Epithelial cell of prostate (primary cell): ENCODE data around the gene CFAP77.

Source experiments
- DNase-seq: peaks from one replicate; pipeline ENCODE4 v3.0.0-alpha.2; 2011; ENCODE audit warnings: low read depth, low spot score
- H3K27ac ChIP-seq: fragments of 450-650 bp; 2 replicates; pipeline ENCODE4 v1.5.1; 2017; ENCODE audit warnings: mild to moderate bottlenecking

CFAP77 gene

GRCh38 chr9:132485393-132485792, 75.4 kb downstream of the CFAP77 start:
- no peak overlapping the region for H3K27ac ChIP-seq

GRCh38 chr9:132486706-132487350, 76.8 kb downstream of the CFAP77 start:
- no peak for DNase-seq
- H3K27ac ChIP-seq, result no peak overlapping the region

More at GRCh38 chr9:132485393-132485792, 75.4 kb downstream of the CFAP77 start:
- no peak for DNase-seq

- no peak for DNase-seq
- H3K27ac ChIP-seq, result no peak overlapping the region
These were observed 77.4 kb downstream of the CFAP77 start for GRCh38 chr9:132487351-132487791.

GRCh38 chr9:132487980-132488535, 78.0 kb downstream of the CFAP77 start:
- H3K27ac ChIP-seq, result no peak overlapping the region
- DNase-seq, result no peak

- no peak for DNase-seq
- no peak overlapping the region for H3K27ac ChIP-seq
These were observed 78.6 kb downstream of the CFAP77 start for GRCh38 chr9:132488626-132489025.

- no peak for DNase-seq
- no peak overlapping the region for H3K27ac ChIP-seq
These were observed 79.5 kb downstream of the CFAP77 start for GRCh38 chr9:132489536-132489935.

GRCh38 chr9:132494857-132495256, 84.8 kb downstream of the CFAP77 start:
- DNase-seq, result no peak
- H3K27ac ChIP-seq, result no peak overlapping the region

GRCh38 chr9:132497731-132498130, 87.7 kb downstream of the CFAP77 start:
- DNase-seq, result no peak
- no peak overlapping the region for H3K27ac ChIP-seq

GRCh38 chr9:132498531-132499210, 88.7 kb downstream of the CFAP77 start:
- no peak overlapping the region for H3K27ac ChIP-seq
- DNase-seq, result no peak

GRCh38 chr9:132499251-132499650, 89.2 kb downstream of the CFAP77 start:
- no peak for DNase-seq
- H3K27ac ChIP-seq, result no peak overlapping the region

- no peak for DNase-seq
- no peak overlapping the region for H3K27ac ChIP-seq
These were observed 90.2 kb downstream of the CFAP77 start for GRCh38 chr9:132500193-132500592.

GRCh38 chr9:132502480-132502879, 92.5 kb downstream of the CFAP77 start:
- H3K27ac ChIP-seq, result no peak overlapping the region
- no peak for DNase-seq

- H3K27ac ChIP-seq, result no peak overlapping the region
- no peak for DNase-seq
These were observed 93.1 kb downstream of the CFAP77 start for GRCh38 chr9:132503116-132503515.

GRCh38 chr9:132504488-132504887, 94.5 kb downstream of the CFAP77 start:
- no peak overlapping the region for H3K27ac ChIP-seq
- no peak for DNase-seq

GRCh38 chr9:132505991-132506655, 96.1 kb downstream of the CFAP77 start:
- no peak overlapping the region for H3K27ac ChIP-seq
- DNase-seq, result no peak

GRCh38 chr9:132506977-132507669, 97.1 kb downstream of the CFAP77 start:
- no peak overlapping the region for H3K27ac ChIP-seq
- DNase-seq, result no peak

GRCh38 chr9:132507670-132508469, 97.9 kb downstream of the CFAP77 start:
- no peak overlapping the region for H3K27ac ChIP-seq
- no peak for DNase-seq

- DNase-seq, result no peak
These were observed 100.2 kb downstream of the CFAP77 start for GRCh38 chr9:132509928-132510874.

More at GRCh38 chr9:132509928-132510874, 100.2 kb downstream of the CFAP77 start:
- no peak overlapping the region for H3K27ac ChIP-seq
